Gastroesophageal sphincter (tissue), 4 donors: Measurements from ENCODE around the gene CFAP77. TPM values are rescaled to one million over a fixed set of nuclear protein-coding genes. Genes with fewer than 3 reads are reported as not detected.

ENCODE experiments used
- ATAC-seq: fragments of 150-250 bp; one replicate; pipeline ENCODE4 v1.9.1; 2016; ENCODE audit warnings: mild to moderate bottlenecking, moderate library complexity
- H3K27ac ChIP-seq, 4 donors: fragments of 200-600 bp; sonication (generic) in 3 of 4; 1 replicate in 3 of 4; 2 replicates in 1 of 4; pipeline ENCODE4 v1.5.1; 2016 to 2019
- H3K27me3 ChIP-seq: fragments of 200-600 bp; sonication (generic); one replicate; pipeline ENCODE4 v1.5.1; 2019
- H3K36me3 ChIP-seq, 2 donors: fragments of 200-600 bp; sonication (generic); one replicate each; pipeline ENCODE4 v1.5.1; 2019; ENCODE audit warnings: control low read depth in 1 of 2
- H3K4me1 ChIP-seq, 3 donors: fragments of 200-600 bp; sonication (generic); 1 replicate in 2 of 3; 2 replicates in 1 of 3; pipeline ENCODE4 v1.5.1; 2016 to 2019; ENCODE audit warnings: control low read depth in 2 of 3
- H3K4me3 ChIP-seq, 2 donors: fragments of 200-600 bp; sonication (generic); one replicate each; pipeline ENCODE4 v1.5.1; 2019; ENCODE audit warnings: mild to moderate bottlenecking in 1 of 2, moderate library complexity in 1 of 2
- H3K9me3 ChIP-seq, 3 donors: fragments of 200-600 bp; sonication (generic); one replicate each; pipeline ENCODE4 v1.5.1; 2017 to 2019; ENCODE audit warnings: control low read depth in 2 of 3
- EP300 ChIP-seq: sonication (generic); formaldehyde crosslinking; IDR thresholded peaks from one replicate; pipeline ENCODE4 v1.6.1; 2017; ENCODE audit warnings: antibody characterized with exemption, mild to moderate bottlenecking
- POLR2A ChIP-seq, 2 donors: fragments of 450-650 bp; IDR thresholded peaks; one replicate each; pipeline ENCODE4 v1.6.1; 2017; ENCODE audit warnings: antibody characterized with exemption in 2 of 2, mild to moderate bottlenecking in 2 of 2, moderate library complexity in 1 of 2
- POLR2AphosphoS5 ChIP-seq: sonication (generic); formaldehyde crosslinking; IDR thresholded peaks from one replicate; pipeline ENCODE4 v1.6.1; 2017; ENCODE audit warnings: antibody characterized with exemption
- WGBS, 2 donors: methylation state at CpG; one replicate each; pipeline ENCODE4 v1.1.5; 2018; ENCODE audit warnings: low coverage in 1 of 2; 5-methylcytosine and 5-hydroxymethylcytosine counted together
- total RNA-seq, 4 donors: library from RNA; depleted of rRNA; stranded (reverse); fragments of >200 nt; gene quantifications; one replicate each; pipeline ENCODE4 v1.1.0, GENCODE V29; 2016
- TF ChIP-seq, protein P1 (sequence below), 4 experiments: fragments of 200-600 bp in 2 of 4; fragments of 450-650 bp in 2 of 4; sonication (generic) in 1 of 4; IDR thresholded peaks; one replicate each; pipeline ENCODE4 v1.5.1; 2017 to 2019; ENCODE audit warnings: antibody characterized with exemption in 4 of 4, mild to moderate bottlenecking in 2 of 4, moderate library complexity in 2 of 4

CFAP77 gene
- total RNA-seq, 4 donors from 2014 or later = not detected

GRCh38 chr9:132534832-132535231 is 124.8 kb downstream of the CFAP77 start:
- ATAC-seq = no peak
- Histone ChIP-seq H3K4me1 (peaks cover 0 to 5% (median 0%) of the 10 kb centered on the region in 3 donors), H3K27ac (no peak overlapping the region), H3K36me3 (no peaks in the 10 kb centered on the region), H3K9me3 (peaks cover 0 to 24% (median 0%) of the 10 kb centered on the region in 3 donors), H3K4me3 (no peak overlapping the region), H3K27me3 (peaks cover 74% of the 10 kb centered on the region)
- 80 to 100% methylated on average over 2 of the region's 2 CpGs for WGBS, 2 donors
- no peak for TF ChIP-seq POLR2AphosphoS5
- TF ChIP-seq POLR2A (IDR thresholded peaks at IDR 0.05) = no peak
- TF ChIP-seq EP300 = no peak
- TF ChIP-seq, protein P1, sequence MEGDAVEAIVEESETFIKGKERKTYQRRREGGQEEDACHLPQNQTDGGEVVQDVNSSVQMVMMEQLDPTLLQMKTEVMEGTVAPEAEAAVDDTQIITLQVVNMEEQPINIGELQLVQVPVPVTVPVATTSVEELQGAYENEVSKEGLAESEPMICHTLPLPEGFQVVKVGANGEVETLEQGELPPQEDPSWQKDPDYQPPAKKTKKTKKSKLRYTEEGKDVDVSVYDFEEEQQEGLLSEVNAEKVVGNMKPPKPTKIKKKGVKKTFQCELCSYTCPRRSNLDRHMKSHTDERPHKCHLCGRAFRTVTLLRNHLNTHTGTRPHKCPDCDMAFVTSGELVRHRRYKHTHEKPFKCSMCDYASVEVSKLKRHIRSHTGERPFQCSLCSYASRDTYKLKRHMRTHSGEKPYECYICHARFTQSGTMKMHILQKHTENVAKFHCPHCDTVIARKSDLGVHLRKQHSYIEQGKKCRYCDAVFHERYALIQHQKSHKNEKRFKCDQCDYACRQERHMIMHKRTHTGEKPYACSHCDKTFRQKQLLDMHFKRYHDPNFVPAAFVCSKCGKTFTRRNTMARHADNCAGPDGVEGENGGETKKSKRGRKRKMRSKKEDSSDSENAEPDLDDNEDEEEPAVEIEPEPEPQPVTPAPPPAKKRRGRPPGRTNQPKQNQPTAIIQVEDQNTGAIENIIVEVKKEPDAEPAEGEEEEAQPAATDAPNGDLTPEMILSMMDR (IDR thresholded peaks at IDR 0.05) = no peak

DNA sequence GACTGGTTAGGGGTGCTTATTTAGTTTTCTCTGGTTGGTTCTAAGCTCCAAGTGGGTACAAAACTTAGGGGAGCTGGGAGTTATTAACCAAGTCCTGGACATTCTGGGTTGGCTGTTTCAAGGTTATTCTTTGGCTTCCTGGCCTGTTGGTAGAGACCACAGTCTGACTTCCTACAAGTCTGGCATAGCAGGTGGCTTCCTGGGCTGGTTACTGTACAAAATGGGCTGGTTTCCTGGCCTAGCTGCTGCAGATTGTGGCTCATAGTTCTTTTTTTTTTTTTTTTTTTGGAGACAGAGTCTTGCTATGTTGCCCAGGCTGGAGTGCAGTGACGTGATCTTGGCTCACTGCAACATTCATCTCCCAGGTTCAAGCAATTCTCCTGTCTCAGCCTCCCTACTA is 126.1 kb downstream of the CFAP77 start:
- no peak overlapping the region for H3K4me3 ChIP-seq
- no peak overlapping the region for H3K27ac ChIP-seq
- H3K27me3 ChIP-seq = peaks cover 61% of the 10 kb centered on the region
- no CpG with 5 or more reads among the region's 1 CpG for WGBS, 2 donors
- peaks cover 0 to 24% (median 0%) of the 10 kb centered on the region in 3 donors for H3K9me3 ChIP-seq
- H3K4me1 ChIP-seq = peaks cover 0 to 8% (median 0%) of the 10 kb centered on the region in 3 donors
- no peak for ATAC-seq
- TF ChIP-seq POLR2AphosphoS5 = no peak
- TF ChIP-seq EP300 = no peak
- TF ChIP-seq, protein P1 (IDR thresholded peaks at IDR 0.05) = no peak
- TF ChIP-seq POLR2A (IDR thresholded peaks at IDR 0.05) = no peak
- no peaks in the 10 kb centered on the region for H3K36me3 ChIP-seq

- Histone ChIP-seq H3K27me3 (peaks cover 53% of the 10 kb centered on the region), H3K4me3 (no peak overlapping the region), H3K27ac (no peak overlapping the region), H3K4me1 (peaks cover 0 to 8% (median 0%) of the 10 kb centered on the region in 3 donors), H3K9me3 (peaks cover 0 to 24% (median 0%) of the 10 kb centered on the region in 3 donors), H3K36me3 (no peaks in the 10 kb centered on the region)
- TF ChIP-seq EP300 (no peak), POLR2A (IDR thresholded peaks at IDR 0.05) (no peak), POLR2AphosphoS5 (no peak)
- TF ChIP-seq, protein P1 (IDR thresholded peaks at IDR 0.05) = no peak
- no peak for ATAC-seq
- 100% methylated on average over 2 of the region's 12 CpGs; no CpG with 5 or more reads in 1 of the 2 donors for WGBS, 2 donors
Measured at GRCh38 chr9:132537352-132537751, 127.3 kb downstream of the CFAP77 start.

- ATAC-seq = no peak
- no peaks in the 10 kb centered on the region for H3K36me3 ChIP-seq
- no peak overlapping the region for H3K4me3 ChIP-seq
- no peak overlapping the region for H3K27ac ChIP-seq
- TF ChIP-seq POLR2A (IDR thresholded peaks at IDR 0.05) (no peak), EP300 (no peak), POLR2AphosphoS5 (no peak)
- TF ChIP-seq, protein P1 (IDR thresholded peaks at IDR 0.05) = no peak
- peaks cover 53% of the 10 kb centered on the region for H3K27me3 ChIP-seq
- H3K4me1 ChIP-seq = peaks cover 0 to 8% (median 0%) of the 10 kb centered on the region in 3 donors
- 47 to 87% methylated on average over 3 to 5 of the region's 8 CpGs for WGBS, 2 donors
- peaks cover 0 to 21% (median 0%) of the 10 kb centered on the region in 3 donors for H3K9me3 ChIP-seq
Measured at GRCh38 chr9:132538071-132538470, 128.1 kb downstream of the CFAP77 start.

DNA sequence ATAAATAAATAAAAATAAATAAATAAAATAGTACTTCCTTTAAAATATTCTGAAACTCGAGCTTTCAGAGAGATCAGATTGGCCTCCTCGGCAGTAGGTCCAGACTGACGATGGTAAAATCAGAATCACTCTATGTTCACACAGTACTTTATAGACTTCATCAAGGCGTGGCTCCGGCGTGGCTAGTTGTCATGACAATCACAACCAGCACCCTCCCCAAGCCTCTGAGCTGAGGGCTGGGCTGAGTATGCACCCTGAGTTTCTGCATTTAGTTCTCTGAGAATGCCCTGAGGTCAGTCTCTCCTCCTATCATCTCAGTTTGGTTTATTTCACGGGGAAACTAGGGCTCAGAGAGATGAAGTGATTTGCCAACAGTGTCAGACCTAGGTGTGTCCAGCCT is 129.1 kb downstream of the CFAP77 start:
- H3K36me3 ChIP-seq = no peaks in the 10 kb centered on the region
- peaks cover 0 to 8% (median 0%) of the 10 kb centered on the region in 3 donors for H3K4me1 ChIP-seq
- TF ChIP-seq, protein P1 (IDR thresholded peaks at IDR 0.05) = no peak
- TF ChIP-seq POLR2AphosphoS5 (no peak), EP300 (no peak), POLR2A (IDR thresholded peaks at IDR 0.05) (no peak)

More for the DNA sequence above, 129.1 kb downstream of the CFAP77 start:
- Histone ChIP-seq H3K4me3 (no peak overlapping the region), H3K9me3 (peaks cover 0 to 21% (median 0%) of the 10 kb centered on the region in 3 donors), H3K27ac (no peak overlapping the region), H3K27me3 (peaks cover 53% of the 10 kb centered on the region)
- 39 to 66% methylated on average over 3 to 7 of the region's 7 CpGs for WGBS, 2 donors
- no peak for ATAC-seq
